Measurements from ENCODE around the gene SRSF6.

The SRSF6 gene

DNA sequence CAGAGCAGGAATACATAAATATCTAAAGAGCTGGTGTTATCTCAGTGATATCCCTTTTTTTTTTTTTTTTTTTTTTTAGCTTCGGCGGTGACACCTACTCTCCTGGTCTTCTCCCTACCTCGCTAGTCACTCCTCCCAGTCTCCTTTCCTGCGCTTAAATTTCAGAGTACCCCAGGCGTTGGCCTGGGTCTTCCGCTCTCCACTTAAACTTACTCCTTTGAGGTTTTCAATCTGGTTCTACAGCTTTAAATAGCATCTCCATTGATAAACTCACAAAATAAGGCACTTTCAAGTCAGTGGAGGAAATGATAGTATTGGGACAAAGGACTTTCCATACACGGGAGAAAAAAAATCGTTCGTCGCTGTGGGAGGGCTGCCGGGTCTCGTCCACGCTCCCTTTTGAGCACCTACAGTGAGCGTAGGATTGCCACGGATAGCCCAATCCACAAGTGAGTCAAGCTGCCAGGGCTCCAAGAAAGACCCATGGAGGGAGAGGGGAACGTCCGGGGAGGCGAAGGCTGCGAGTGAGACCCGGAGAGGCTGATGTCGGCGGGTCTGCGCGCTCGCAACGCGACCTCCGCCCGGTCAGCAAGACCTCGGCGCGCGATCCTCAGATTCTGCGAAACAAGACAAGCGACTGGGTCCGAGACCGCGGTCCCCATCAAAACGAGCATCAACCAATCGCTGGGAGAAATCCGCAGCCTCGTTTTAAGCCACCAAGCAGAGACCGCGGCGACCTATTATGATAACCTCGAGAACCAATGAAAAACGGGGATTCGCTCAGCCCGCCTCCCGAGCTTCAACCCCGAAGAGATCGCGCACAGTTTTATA, 672 bp upstream of the SRSF6 start:
- Mint-ChIP-seq H3K27me3 (peaks cover 8 to 33% of the 10 kb centered on the region in 2 donors), H3K9me3 (no peaks in the 10 kb centered on the region), H3K4me3 (peak overlapping the region; percentile 94 to 97), H3K4me1 (ENCODE audit: low read depth in 2 of 2) (peaks cover 13 to 17% of the 10 kb centered on the region in 2 donors), H3K27ac (peak overlapping the region; percentile 98 to 99), H3K36me3 (ENCODE audit: insufficient read depth) (peaks cover 48% of the 10 kb centered on the region)
- DNase-seq (peak; percentile 79 to 83 (median 80)), ATAC-seq (replicated peaks) (peak; percentile 73)

DNA sequence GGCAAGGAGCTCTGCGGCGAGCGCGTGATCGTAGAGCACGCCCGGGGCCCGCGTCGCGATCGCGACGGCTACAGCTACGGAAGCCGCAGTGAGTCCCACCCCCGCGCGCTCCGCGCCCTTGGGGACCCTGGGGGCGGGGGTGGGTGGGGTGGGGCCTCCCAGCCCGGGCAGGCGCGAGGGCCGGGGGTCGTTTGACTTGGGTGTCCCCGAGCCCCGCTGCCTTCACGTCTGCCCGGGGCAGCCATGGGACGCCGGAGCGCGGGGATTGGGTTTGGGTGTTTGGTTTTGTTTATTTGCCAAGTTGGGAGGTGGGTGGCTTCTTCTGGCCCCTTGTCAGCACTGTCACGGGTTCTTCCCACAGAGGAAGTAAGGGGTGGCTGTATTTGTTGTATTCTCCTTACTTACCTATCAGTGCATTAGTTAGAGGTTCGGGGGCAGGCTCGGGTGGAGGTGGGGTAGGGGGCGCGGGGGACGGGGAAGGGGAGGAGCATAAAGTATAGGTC, 777 bp downstream of the SRSF6 start:
- Mint-ChIP-seq H3K36me3 (ENCODE audit: insufficient read depth) (peaks cover 63% of the 10 kb centered on the region), H3K27me3 (peaks cover 8 to 25% of the 10 kb centered on the region in 2 donors), H3K9me3 (no peaks in the 10 kb centered on the region), H3K4me1 (ENCODE audit: low read depth in 2 of 2) (peaks cover 14 to 20% of the 10 kb centered on the region in 2 donors), H3K27ac (peak overlapping the region; percentile 98 to 99), H3K4me3 (peak overlapping the region; percentile 94 to 97)
- DNase-seq (no peak), ATAC-seq (replicated peaks) (peak; percentile 9)

DNA sequence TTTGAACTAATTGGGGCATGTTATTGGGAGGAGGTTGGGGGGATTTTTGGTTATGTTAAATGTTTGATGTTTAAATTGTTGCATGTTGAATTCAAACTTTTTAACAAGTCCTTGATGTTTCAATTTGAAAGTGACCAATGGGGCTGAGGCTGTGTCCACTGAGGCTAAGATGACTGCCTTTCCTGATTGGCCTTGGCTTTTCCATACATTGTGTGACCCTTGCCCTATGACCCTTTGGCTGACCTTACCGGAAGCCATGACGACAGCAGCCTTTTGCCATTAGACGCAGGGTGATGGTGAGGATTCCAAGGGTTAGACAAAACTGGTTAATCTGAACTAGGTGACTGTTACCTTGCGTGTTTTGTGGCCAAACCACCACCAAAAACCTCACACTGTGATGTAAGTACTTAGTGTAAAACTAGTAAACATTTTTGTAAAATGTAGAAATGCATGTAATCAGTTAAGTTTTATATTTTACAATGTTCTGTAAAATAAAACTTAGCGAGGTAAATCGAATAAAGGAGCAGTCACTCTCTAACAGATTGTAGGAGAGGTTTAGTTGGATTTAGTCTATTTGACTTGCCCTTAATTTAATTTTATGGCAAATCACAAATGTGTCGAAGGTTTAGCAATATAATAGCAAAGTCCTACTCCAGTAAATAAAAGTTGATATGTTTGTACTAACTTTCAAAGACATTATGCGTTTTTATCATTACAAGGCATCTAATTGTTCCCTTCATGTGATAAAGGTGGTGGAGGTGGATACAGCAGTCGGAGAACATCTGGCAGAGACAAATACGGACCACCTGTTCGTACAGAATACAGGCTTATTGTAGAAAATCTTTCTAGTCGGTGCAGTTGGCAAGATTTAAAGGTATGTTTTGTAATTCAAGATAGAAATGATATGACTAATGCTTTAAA, 1.6 kb downstream of the SRSF6 start:
- Mint-ChIP-seq H3K4me1 (ENCODE audit: low read depth in 2 of 2) (peaks cover 14 to 25% of the 10 kb centered on the region in 2 donors), H3K9me3 (no peaks in the 10 kb centered on the region), H3K27me3 (peaks cover 2 to 17% of the 10 kb centered on the region in 2 donors), H3K4me3 (peak overlapping the region; percentile 94 to 97), H3K27ac (peak overlapping the region; percentile 98 to 99), H3K36me3 (ENCODE audit: insufficient read depth) (peaks cover 71% of the 10 kb centered on the region)
- DNase-seq (peak in 2 of 3 experiments; percentile 14 to 15), ATAC-seq (replicated peaks) (no peak)

DNA sequence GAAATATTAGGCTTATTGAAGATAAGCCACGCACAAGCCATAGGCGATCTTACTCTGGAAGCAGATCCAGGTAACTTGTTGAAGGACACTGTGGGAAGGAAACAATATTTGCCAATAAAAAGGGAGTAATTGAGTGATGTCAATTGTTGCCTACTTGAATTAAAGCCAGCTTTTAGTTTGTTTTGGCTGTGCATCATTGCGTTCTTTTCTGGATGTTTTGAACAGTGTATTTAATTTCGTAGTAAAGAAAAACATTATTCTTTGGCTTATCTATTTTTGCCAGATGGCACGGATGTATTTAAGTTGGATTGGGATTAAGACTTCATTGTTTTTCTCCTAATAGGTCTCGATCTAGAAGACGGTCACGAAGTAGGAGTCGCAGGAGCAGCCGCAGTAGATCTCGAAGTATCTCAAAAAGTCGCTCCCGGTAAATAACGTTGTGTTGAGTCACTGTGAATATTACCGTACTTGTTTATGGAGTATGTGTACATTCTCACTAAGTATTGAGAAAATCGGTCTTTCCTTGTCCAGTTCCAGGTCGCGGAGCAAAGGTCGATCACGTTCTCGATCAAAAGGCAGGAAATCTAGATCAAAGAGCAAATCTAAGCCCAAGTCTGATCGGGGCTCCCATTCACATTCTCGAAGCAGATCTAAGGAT, 2.6 kb downstream of the SRSF6 start:
- peaks cover 81% of the 10 kb centered on the region for H3K36me3 Mint-ChIP-seq (ENCODE audit: insufficient read depth)
- H3K9me3 Mint-ChIP-seq, result no peaks in the 10 kb centered on the region
- H3K27ac Mint-ChIP-seq, result peak overlapping the region in 1 of 2 donors; percentile 77
- no peak overlapping the region for H3K4me3 Mint-ChIP-seq
- peaks cover 0 to 7% of the 10 kb centered on the region in 2 donors for H3K27me3 Mint-ChIP-seq
- no peak for DNase-seq
- no peak for ATAC-seq (replicated peaks)
- peaks cover 14 to 25% of the 10 kb centered on the region in 2 donors for H3K4me1 Mint-ChIP-seq (ENCODE audit: low read depth in 2 of 2)

DNA sequence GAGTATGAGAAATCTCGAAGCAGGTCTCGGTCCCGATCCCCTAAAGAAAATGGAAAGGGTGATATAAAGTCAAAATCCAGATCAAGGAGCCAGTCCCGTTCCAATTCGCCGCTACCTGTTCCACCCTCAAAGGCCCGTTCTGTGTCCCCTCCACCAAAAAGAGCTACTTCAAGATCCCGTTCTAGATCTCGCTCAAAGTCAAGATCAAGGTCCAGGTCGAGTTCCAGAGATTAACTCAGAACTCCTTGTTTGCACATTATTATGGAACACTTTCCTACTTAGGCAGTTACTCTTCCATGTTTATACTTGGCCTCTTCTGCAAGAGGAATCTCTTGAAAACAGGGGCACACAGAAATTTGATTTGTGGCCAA, 3.1 kb downstream of the SRSF6 start:
- Mint-ChIP-seq H3K4me1 (ENCODE audit: low read depth in 2 of 2) (peaks cover 16 to 25% of the 10 kb centered on the region in 2 donors), H3K4me3 (peak overlapping the region in 1 of 2 donors; percentile 15), H3K27me3 (peaks cover 0 to 2% of the 10 kb centered on the region in 2 donors), H3K36me3 (ENCODE audit: insufficient read depth) (peaks cover 86% of the 10 kb centered on the region), H3K27ac (peak overlapping the region; percentile 25 to 77), H3K9me3 (no peaks in the 10 kb centered on the region)
- DNase-seq, result no peak
- ATAC-seq (replicated peaks), result no peak

DNA sequence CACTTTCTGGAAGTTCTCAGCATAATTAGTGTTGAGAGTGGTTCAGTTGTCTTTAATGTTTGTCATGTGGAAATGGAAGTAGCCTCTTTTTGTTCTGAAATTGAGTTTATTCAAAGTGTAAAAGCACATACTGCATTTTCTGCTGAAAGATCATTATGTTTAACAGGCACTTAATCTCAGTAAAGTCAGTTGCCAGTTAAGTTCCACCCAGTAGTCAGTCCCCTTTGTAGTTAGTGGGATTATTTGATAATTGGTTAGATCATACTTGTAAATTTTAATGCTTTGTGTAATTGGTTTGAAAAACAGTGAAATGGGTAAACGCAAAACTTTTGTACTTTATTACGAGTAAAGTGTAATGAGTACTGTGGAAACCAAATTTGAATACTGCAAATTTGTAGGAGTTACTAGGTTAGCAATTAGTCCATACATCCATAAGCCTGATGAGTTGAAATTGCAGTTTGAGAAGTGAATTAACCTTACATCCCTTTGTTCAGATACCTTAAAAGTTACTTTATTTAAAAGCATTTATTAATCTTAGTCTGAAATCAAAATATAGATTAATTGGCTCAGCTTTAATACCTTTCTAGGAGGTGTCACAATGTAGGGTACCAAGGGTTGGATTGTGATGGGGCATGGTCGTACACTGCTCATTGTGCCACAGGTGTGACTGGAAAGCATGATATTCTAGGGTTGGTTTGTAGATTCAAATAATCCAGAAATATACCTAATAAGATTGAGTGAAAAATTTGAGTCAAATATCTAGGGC, 4.4 kb downstream of the SRSF6 start:
- Mint-ChIP-seq H3K27ac (no peak overlapping the region), H3K4me3 (no peak overlapping the region), H3K36me3 (ENCODE audit: insufficient read depth) (peaks cover 95% of the 10 kb centered on the region), H3K27me3 (no peaks in the 10 kb centered on the region), H3K4me1 (ENCODE audit: low read depth in 2 of 2) (peaks cover 11 to 23% of the 10 kb centered on the region in 2 donors), H3K9me3 (no peaks in the 10 kb centered on the region)
- DNase-seq (no peak), ATAC-seq (replicated peaks) (no peak)

DNA sequence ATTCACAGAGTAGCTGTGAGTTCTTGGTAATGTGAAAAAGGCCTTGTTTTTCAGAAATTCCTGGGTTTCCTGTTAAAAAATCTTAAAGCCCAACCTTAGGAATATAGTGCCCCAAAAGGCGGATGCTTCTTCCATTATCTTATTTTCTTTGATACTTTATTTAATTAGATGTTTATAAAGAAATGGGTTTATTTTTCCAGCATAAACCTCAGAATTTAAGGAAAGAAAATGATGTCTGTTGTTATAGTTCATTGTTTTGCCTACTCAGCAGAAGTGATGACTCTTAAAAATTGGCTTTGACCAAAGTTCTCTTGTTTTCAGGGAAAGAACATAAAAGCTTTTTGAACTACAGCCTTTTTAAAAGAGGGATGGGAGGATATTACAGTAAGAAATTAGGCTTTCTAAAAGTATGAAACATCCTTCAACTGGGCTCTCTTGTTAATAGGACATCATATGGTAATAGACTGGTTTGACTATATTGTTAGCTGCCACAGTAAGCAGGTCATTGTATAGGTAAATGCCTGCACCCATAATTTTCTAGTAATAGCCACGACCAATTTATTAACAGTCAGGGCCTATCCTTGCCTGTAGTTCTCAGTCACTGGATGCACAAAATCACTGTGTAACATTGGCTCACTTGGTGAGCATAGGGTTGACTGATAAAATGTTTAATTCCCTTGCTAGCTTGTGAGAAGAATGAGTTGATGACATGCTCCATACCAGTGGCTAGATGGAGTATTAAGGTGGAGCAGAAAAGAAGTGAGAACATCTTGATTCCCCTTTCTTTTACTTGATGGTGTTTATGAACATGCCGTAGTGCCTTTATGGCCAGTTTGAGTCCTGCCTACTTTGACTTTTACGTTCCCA, 5.2 kb downstream of the SRSF6 start:
- H3K27ac Mint-ChIP-seq, result no peak overlapping the region
- H3K27me3 Mint-ChIP-seq, result no peaks in the 10 kb centered on the region
- ATAC-seq (replicated peaks), result no peak
- no peak for DNase-seq
- H3K36me3 Mint-ChIP-seq (ENCODE audit: insufficient read depth), result peaks cover 90% of the 10 kb centered on the region
- H3K4me3 Mint-ChIP-seq, result peak overlapping the region in 1 of 2 donors; percentile 15
- no peaks in the 10 kb centered on the region for H3K9me3 Mint-ChIP-seq
- peaks cover 11 to 25% of the 10 kb centered on the region in 2 donors for H3K4me1 Mint-ChIP-seq (ENCODE audit: low read depth in 2 of 2)

DNA sequence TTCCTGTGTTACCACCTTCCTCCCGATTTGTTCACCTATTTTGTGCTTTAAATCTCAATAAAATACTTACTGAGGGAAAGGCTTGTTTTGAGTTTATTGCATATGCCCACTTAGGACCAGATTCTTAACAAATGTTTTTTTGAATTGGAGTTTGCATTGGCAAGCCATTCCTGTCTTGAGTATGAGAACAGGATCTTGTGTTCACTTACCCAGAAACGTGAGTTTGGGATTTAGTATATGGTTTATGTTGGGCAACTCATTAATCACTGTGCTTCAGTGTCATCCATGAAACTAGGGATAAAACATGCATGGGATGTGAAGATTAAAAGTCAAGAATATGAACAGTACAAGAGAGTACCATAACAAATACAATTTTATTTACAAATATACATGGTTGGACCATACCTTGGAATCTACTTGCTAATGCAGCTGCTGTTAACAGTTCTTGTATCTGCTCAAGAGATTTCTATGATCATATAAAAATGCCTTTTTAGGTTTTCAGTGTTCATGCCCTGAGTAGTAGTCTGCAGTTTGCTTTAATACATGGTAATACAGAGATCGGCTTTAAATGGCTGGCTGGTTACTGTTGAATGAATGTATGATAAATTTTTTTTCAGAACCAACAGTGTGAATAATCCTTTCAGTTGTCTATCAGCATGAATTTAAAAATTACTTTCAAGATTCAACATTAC, 6.0 kb downstream of the SRSF6 start:
- peak overlapping the region in 1 of 2 donors; percentile 15 for H3K4me3 Mint-ChIP-seq
- no peaks in the 10 kb centered on the region for H3K9me3 Mint-ChIP-seq
- H3K4me1 Mint-ChIP-seq (ENCODE audit: low read depth in 2 of 2), result peaks cover 11 to 25% of the 10 kb centered on the region in 2 donors
- H3K27ac Mint-ChIP-seq, result no peak overlapping the region
- ATAC-seq (replicated peaks) (no peak), DNase-seq (no peak)
- no peaks in the 10 kb centered on the region for H3K27me3 Mint-ChIP-seq
- H3K36me3 Mint-ChIP-seq (ENCODE audit: insufficient read depth), result peaks cover 90% of the 10 kb centered on the region

DNA sequence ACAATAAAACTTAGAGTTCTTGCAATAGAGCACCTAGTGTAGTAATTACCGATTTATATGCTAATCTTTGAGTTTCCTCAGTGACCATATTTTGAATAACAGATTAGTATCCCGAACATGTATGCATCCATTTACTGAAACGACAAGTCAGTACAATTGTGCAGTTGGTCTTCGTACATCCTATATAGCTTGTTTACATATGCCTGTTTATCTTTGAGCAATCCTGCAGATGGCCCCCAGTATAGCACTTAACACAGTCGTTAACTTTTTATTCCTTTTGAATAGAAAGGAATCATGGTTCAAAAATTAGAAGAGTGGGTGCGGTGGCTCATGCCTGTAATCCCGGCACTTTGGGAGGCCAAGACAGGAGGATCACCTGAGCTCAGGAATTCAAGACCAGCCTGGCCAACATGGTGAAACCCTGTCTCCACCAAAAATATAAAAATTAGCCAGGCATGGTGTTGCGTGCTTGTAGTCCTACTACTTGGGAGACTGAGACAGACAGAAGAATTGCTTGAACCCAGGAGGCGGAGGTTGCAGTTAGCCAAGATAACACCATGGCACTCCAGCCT, 6.6 kb downstream of the SRSF6 start:
- Mint-ChIP-seq H3K9me3 (no peaks in the 10 kb centered on the region), H3K27ac (no peak overlapping the region), H3K27me3 (no peaks in the 10 kb centered on the region), H3K4me1 (ENCODE audit: low read depth in 2 of 2) (peaks cover 6 to 25% of the 10 kb centered on the region in 2 donors), H3K36me3 (ENCODE audit: insufficient read depth) (peaks cover 89% of the 10 kb centered on the region), H3K4me3 (no peak overlapping the region)
- DNase-seq (no peak), ATAC-seq (replicated peaks) (no peak)

DNA sequence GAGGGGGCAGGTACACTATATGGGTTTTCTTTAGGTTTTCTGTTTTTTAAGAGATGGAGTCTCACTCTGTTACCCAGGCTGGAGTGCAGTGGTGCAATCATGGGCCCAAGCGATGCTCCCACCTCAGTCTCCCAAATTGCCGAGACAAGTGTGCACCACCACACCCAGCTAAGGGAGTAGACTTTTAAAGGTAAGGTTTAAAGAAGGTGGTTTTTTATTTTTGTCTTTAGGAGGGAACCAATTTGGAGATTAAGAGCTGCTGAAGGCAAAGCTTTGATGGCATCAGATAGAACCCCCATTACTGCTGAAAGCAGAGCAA, 7.9 kb downstream of the SRSF6 start:
- peaks cover 6 to 21% of the 10 kb centered on the region in 2 donors for H3K4me1 Mint-ChIP-seq (ENCODE audit: low read depth in 2 of 2)

DNA sequence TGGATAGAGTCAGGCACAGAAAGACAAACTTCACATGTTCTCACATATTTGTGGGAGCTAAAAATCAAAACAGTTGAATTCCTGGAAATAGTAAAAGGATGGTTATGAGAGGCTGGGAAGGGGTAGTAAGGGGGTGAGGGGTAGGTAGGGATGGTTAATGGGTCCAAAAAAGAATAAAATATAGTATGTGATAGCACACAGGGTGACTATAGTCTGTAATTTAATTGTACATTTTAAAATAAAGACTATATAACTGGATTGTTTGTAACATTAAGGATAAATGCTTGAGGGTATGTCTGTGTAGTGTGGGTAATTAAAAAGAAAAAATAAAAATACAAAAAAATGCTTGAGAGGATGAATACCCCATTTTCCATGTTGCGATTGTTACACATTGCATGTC, 9.9 kb downstream of the SRSF6 start:
- Mint-ChIP-seq H3K4me1 (ENCODE audit: low read depth in 2 of 2) (peaks cover 3 to 16% of the 10 kb centered on the region in 2 donors), H3K9me3 (no peaks in the 10 kb centered on the region), H3K4me3 (no peak overlapping the region), H3K36me3 (ENCODE audit: insufficient read depth) (peaks cover 62% of the 10 kb centered on the region), H3K27ac (no peak overlapping the region), H3K27me3 (no peaks in the 10 kb centered on the region)
- ATAC-seq (replicated peaks) (no peak), DNase-seq (no peak)

More for the DNA sequence above, 7.9 kb downstream of the SRSF6 start:
- no peak for ATAC-seq (replicated peaks)
- H3K27me3 Mint-ChIP-seq, result no peaks in the 10 kb centered on the region
- H3K4me3 Mint-ChIP-seq, result peak overlapping the region in 1 of 2 donors; percentile 34
- no peak for DNase-seq
- H3K36me3 Mint-ChIP-seq (ENCODE audit: insufficient read depth), result peaks cover 79% of the 10 kb centered on the region
- no peak overlapping the region for H3K27ac Mint-ChIP-seq
- H3K9me3 Mint-ChIP-seq, result no peaks in the 10 kb centered on the region
